Measurements from ENCODE around the gene CD2BP2. TPM values are rescaled to one million over a fixed set of nuclear protein-coding genes. Genes with fewer than 3 reads are reported as not detected.

Gene CD2BP2
- total and polyA plus RNA-seq, 9 of the 15 experiments (the other 6 are each of a cell fraction or from before 2014, with no cell fraction given) = 3.9 to 51.1 (median 32.8) TPM

GRCh38 chr16:30335028-30335597 lies 20.0 kb downstream of the CD2BP2 start (continued):
- peak; percentile 42; the same call in 1 of the 2 replicates for TF ChIP-seq MTA3 (IDR thresholded peaks at IDR 0.05; ENCODE audit: borderline replicate concordance)
- peak; percentile 57 to 65; a peak in 3 of 4 replicates for TF ChIP-seq NRF1 (conservative IDR thresholded peaks at IDR 0.05 in 1 of 2, IDR thresholded peaks at IDR 0.05 in 1 of 2)
- TF ChIP-seq PHF8 (IDR thresholded peaks at IDR 0.05; ENCODE audit: borderline replicate concordance, low read length) = peak; percentile 66; the same call in 1 of the 2 replicates
- TF ChIP-seq GMEB1 (CRISPR knock-in tag; IDR thresholded peaks at IDR 0.05) = peak; percentile 40; the same call in 1 of the 2 replicates
- TF ChIP-seq HMGN3 (IDR thresholded peaks at IDR 0.05; ENCODE audit: borderline replicate concordance, extremely low read depth, insufficient read length, low read depth, low read length) = peak; percentile 53
- TF ChIP-seq L3MBTL2 (IDR thresholded peaks at IDR 0.05) = 0 out of 2 replicates have a peak, but pooled peaks have one; percentile 22
- 0 out of 2 replicates have a peak, but pooled peaks have one; percentile 73 for TF ChIP-seq CAMTA2 (CRISPR knock-in tag; conservative IDR thresholded peaks at IDR 0.05)
- peak; percentile 42; the same call in 1 of the 2 replicates for TF ChIP-seq PKNOX1 (IDR thresholded peaks at IDR 0.05)
- TF ChIP-seq GTF2E2 (tag; IDR thresholded peaks at IDR 0.05) = peak; percentile 28; the same call in 1 of the 2 replicates
- peak; percentile 69; the same call in 1 of the 2 replicates for TF ChIP-seq FOXP1 (CRISPR knock-in tag; IDR thresholded peaks at IDR 0.05)
- 0 out of 4 replicates have a peak, but pooled peaks have one; percentile 24 to 58 for TF ChIP-seq UBTF (IDR thresholded peaks at IDR 0.05; ENCODE audit: borderline replicate concordance in 1 of 2, low read depth in 2 of 2, low read length in 2 of 2)
- TF ChIP-seq NONO (IDR thresholded peaks at IDR 0.05; ENCODE audit: low read depth in 2 of 2, low read length in 1 of 2) = peak in 1 of 2 experiments; percentile 72; a peak in 1 of 4 replicates
- peak; percentile 91 for TF ChIP-seq POLR2G (IDR thresholded peaks at IDR 0.05; ENCODE audit: low read depth, low read length)
- peak; percentile 67 for TF ChIP-seq KDM5B (IDR thresholded peaks at IDR 0.05; ENCODE audit: insufficient replicate concordance, low read depth, low read length)
- TF ChIP-seq ZNF263 (CRISPR knock-in tag; IDR thresholded peaks at IDR 0.05; ENCODE audit: borderline replicate concordance) = peak; percentile 93
- 0 out of 2 replicates have a peak, but pooled peaks have one; percentile 20 for TF ChIP-seq ETS1 (conservative IDR thresholded peaks at IDR 0.05; ENCODE audit: control insufficient read depth, low read depth, low read length)
- peak; percentile 87 for TF ChIP-seq RBFOX2 (IDR thresholded peaks at IDR 0.05; ENCODE audit: low read depth, low read length)
- TF ChIP-seq POLR2A (conservative IDR thresholded peaks at IDR 0.05) = peak; percentile 83
- peak; percentile 54 for TF ChIP-seq POLR2B (IDR thresholded peaks at IDR 0.05; ENCODE audit: low read depth, partially characterized antibody)
- peak; percentile 35; the same call in 1 of the 2 replicates for TF ChIP-seq NFIC (IDR thresholded peaks at IDR 0.05)
- peak; percentile 81 for TF ChIP-seq ZFX (CRISPR knock-in tag; IDR thresholded peaks at IDR 0.05)
